ENCODE results near the gene RABGAP1L.

DNA sequence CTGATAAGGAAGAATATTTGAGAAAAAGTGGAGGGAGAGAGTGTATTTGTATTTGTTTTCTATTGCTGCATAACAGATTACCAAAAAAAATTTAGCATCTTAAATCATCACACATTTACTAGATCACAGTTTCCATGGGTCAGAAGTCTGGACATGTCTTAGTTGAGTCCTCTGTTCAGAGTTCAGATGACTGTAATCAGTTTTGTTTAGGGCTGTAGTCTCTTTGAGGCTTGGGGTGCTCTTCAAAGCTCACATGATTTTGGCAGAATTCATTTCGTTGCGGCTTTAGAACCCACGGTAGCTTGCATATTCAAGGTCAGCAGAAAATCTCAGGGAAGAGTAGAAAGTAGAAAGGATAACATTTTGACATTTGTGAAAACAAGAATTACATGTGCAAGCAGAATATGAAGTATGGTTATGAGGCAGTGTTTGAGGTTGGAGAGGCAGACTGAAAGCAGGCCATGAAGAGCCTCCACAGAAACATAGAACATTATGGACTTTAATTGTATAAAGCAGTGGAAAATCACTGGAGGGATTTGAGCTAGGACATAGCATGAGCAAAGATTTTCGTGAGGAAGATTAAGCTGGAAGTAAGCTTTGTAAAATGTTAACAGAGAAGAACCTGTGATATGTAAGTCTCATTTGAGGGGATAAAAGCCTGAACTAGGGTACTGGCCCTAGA lies 177.8 kb downstream of the RABGAP1L start:
- TF ChIP-seq, protein P1, sequence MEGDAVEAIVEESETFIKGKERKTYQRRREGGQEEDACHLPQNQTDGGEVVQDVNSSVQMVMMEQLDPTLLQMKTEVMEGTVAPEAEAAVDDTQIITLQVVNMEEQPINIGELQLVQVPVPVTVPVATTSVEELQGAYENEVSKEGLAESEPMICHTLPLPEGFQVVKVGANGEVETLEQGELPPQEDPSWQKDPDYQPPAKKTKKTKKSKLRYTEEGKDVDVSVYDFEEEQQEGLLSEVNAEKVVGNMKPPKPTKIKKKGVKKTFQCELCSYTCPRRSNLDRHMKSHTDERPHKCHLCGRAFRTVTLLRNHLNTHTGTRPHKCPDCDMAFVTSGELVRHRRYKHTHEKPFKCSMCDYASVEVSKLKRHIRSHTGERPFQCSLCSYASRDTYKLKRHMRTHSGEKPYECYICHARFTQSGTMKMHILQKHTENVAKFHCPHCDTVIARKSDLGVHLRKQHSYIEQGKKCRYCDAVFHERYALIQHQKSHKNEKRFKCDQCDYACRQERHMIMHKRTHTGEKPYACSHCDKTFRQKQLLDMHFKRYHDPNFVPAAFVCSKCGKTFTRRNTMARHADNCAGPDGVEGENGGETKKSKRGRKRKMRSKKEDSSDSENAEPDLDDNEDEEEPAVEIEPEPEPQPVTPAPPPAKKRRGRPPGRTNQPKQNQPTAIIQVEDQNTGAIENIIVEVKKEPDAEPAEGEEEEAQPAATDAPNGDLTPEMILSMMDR (IDR thresholded peaks at IDR 0.05) = no peak
- no peak for TF ChIP-seq POLR2A (IDR thresholded peaks at IDR 0.05)
